Lung microvascular endothelial cell (primary cell): ENCODE data around the gene PPIP5K1. TPM values are rescaled to one million over a fixed set of nuclear protein-coding genes. Genes with fewer than 3 reads are reported as not detected.
"Not testable (repeated sequence)": the region's sequence is repeated elsewhere in the genome, so short reads cannot be mapped to it uniquely, and the experiment has no call there.

ENCODE experiments used
- DNase-seq, 2 donors: peaks; one replicate each; pipeline versions ENCODE4 v3.0.0 to v3.0.0-alpha.2; 2010; ENCODE audit warnings: low read depth in 2 of 2
- total RNA-seq: library from RNA; depleted of rRNA; stranded (reverse); fragments of >200 nt; gene quantifications from 2 replicates; pipeline ENCODE4 v1.2.1, GENCODE V29; 2014

Gene PPIP5K1
- total RNA-seq, result 6.8 and 7.5 TPM in 2 replicates

GRCh38 chr15:43589778-43590466 is at the start of gene PPIP5K1:
PPIP5K1 (minus strand) TSS chr15:43590208; CDS start chr15:43584504, 5,704 bp downstream.
- not testable (repeated sequence) for DNase-seq

- not testable (repeated sequence) for DNase-seq
Observed at GRCh38 chr15:43638464-43639204, 48.6 kb upstream of the PPIP5K1 start.

- not testable (repeated sequence) for DNase-seq
Observed at GRCh38 chr15:43626937-43627336, 36.9 kb upstream of the PPIP5K1 start.

GRCh38 chr15:43625106-43625505 is 35.1 kb upstream of the PPIP5K1 start:
- DNase-seq, result no peak

GRCh38 chr15:43622068-43622799 is 32.2 kb upstream of the PPIP5K1 start:
- not testable (repeated sequence) for DNase-seq

GRCh38 chr15:43618700-43619099 is 28.7 kb upstream of the PPIP5K1 start, which contains the start of gene STRC:
STRC (minus strand) TSS chr15:43618800; CDS start chr15:43618722, 78 bp downstream.
- not testable (repeated sequence) for DNase-seq

GRCh38 chr15:43617750-43618149 is 27.7 kb upstream of the PPIP5K1 start:
- DNase-seq, result not testable (repeated sequence)

- DNase-seq, result not testable (repeated sequence)
Observed at GRCh38 chr15:43602233-43602632, 12.2 kb upstream of the PPIP5K1 start.

- DNase-seq, result not testable (repeated sequence)
Observed at GRCh38 chr15:43600200-43600599, 10.2 kb upstream of the PPIP5K1 start.

GRCh38 chr15:43599131-43599530 is 9.1 kb upstream of the PPIP5K1 start:
- not testable (repeated sequence) for DNase-seq

GRCh38 chr15:43593328-43594190 is 3.6 kb upstream of the PPIP5K1 start, which contains the start of gene CKMT1B:
CKMT1B (plus strand) TSS chr15:43594027; CDS start chr15:43594219, 192 bp downstream.
- not testable (repeated sequence) for DNase-seq

GRCh38 chr15:43592841-43593240 is 2.8 kb upstream of the PPIP5K1 start:
- not testable (repeated sequence) for DNase-seq

GRCh38 chr15:43574607-43575006 is 15.4 kb downstream of the PPIP5K1 start:
- DNase-seq, result not testable (repeated sequence)

GRCh38 chr15:43566615-43567014 is 23.4 kb downstream of the PPIP5K1 start:
- DNase-seq, result not testable (repeated sequence)

GRCh38 chr15:43563793-43564192 is 26.2 kb downstream of the PPIP5K1 start:
- DNase-seq, result not testable (repeated sequence)

- not testable (repeated sequence) for DNase-seq
Observed at GRCh38 chr15:43562753-43563152, 27.3 kb downstream of the PPIP5K1 start.

GRCh38 chr15:43552986-43553385 is 37.0 kb downstream of the PPIP5K1 start:
- DNase-seq, result no peak

GRCh38 chr15:43552256-43552655 is 37.8 kb downstream of the PPIP5K1 start:
- DNase-seq, result no peak

- no peak for DNase-seq
Observed at GRCh38 chr15:43550527-43551363, 39.3 kb downstream of the PPIP5K1 start.

- DNase-seq, result no peak
Observed at GRCh38 chr15:43547539-43547938, 42.5 kb downstream of the PPIP5K1 start.
